ENCODE measurements around the gene CIT.

CIT gene

GRCh38 chr12:119693511-119693910 is 183.6 kb downstream of the CIT start:
- H2AFZ ChIP-seq (ENCODE audit: low read length) = no peak overlapping the region
- H3F3A ChIP-seq (ENCODE audit: low read depth) = no peaks in the 10 kb centered on the region
- no peak overlapping the region for H3K4me3 ChIP-seq (ENCODE audit: low read length, poor library complexity, severe bottlenecking)
- no peaks in the 10 kb centered on the region for H4K20me1 ChIP-seq (ENCODE audit: insufficient read depth, low read length, poor library complexity, severe bottlenecking)
- H3K9ac ChIP-seq (ENCODE audit: low read depth, low read length, poor library complexity, severe bottlenecking) = no peak overlapping the region
- H3K9me2 ChIP-seq (replicated peaks; ENCODE audit: low read depth, low read length) = no peaks in the 10 kb centered on the region
- H3K79me2 ChIP-seq (ENCODE audit: insufficient read depth, low read length) = no peaks in the 10 kb centered on the region
- H3K36me3 ChIP-seq (ENCODE audit: insufficient read depth, low read length) = peaks cover 60% of the 10 kb centered on the region; the same call in 1 of the 2 replicates
- no peaks in the 10 kb centered on the region for H3K27me3 ChIP-seq (ENCODE audit: insufficient read depth, low read length, poor library complexity, severe bottlenecking)
- H3K4me1 ChIP-seq (ENCODE audit: insufficient read depth, low read length, poor library complexity, severe bottlenecking) = peaks cover 6% of the 10 kb centered on the region
- H3K9me3 ChIP-seq (ENCODE audit: insufficient read depth, low read depth, low read length) = no peaks in the 10 kb centered on the region
- TF ChIP-seq EZH2phosphoT487 (IDR thresholded peaks at IDR 0.05; ENCODE audit: borderline replicate concordance) (no peak), CTCF (conservative IDR thresholded peaks at IDR 0.05; ENCODE audit: low read length) (no peak)
- no peak overlapping the region for H3K4me2 ChIP-seq (ENCODE audit: low read depth, low read length, poor library complexity, severe bottlenecking)

GRCh38 chr12:119692997-119693396 is 184.1 kb downstream of the CIT start:
- Histone ChIP-seq H3K9me3 (ENCODE audit: insufficient read depth, low read depth, low read length) (no peaks in the 10 kb centered on the region), H3K9me2 (replicated peaks; ENCODE audit: low read depth, low read length) (no peaks in the 10 kb centered on the region), H3K79me2 (ENCODE audit: insufficient read depth, low read length) (no peaks in the 10 kb centered on the region), H3K4me1 (ENCODE audit: insufficient read depth, low read length, poor library complexity, severe bottlenecking) (peaks cover 6% of the 10 kb centered on the region), H3K4me3 (ENCODE audit: low read length, poor library complexity, severe bottlenecking) (no peak overlapping the region), H3K27me3 (ENCODE audit: insufficient read depth, low read length, poor library complexity, severe bottlenecking) (no peaks in the 10 kb centered on the region), H3K36me3 (ENCODE audit: insufficient read depth, low read length) (peaks cover 64% of the 10 kb centered on the region; the same call in 1 of the 2 replicates), H3F3A (ENCODE audit: low read depth) (no peaks in the 10 kb centered on the region), H3K9ac (ENCODE audit: low read depth, low read length, poor library complexity, severe bottlenecking) (no peak overlapping the region), H2AFZ (ENCODE audit: low read length) (no peak overlapping the region), H3K4me2 (ENCODE audit: low read depth, low read length, poor library complexity, severe bottlenecking) (no peak overlapping the region), H4K20me1 (ENCODE audit: insufficient read depth, low read length, poor library complexity, severe bottlenecking) (no peaks in the 10 kb centered on the region)
- TF ChIP-seq CTCF (conservative IDR thresholded peaks at IDR 0.05; ENCODE audit: low read length) = no peak
- TF ChIP-seq EZH2phosphoT487 (IDR thresholded peaks at IDR 0.05; ENCODE audit: borderline replicate concordance) = no peak

- no peaks in the 10 kb centered on the region for H3F3A ChIP-seq (ENCODE audit: low read depth)
- no peaks in the 10 kb centered on the region for H3K9me2 ChIP-seq (replicated peaks; ENCODE audit: low read depth, low read length)
- H4K20me1 ChIP-seq (ENCODE audit: insufficient read depth, low read length, poor library complexity, severe bottlenecking) = no peaks in the 10 kb centered on the region
- no peak for TF ChIP-seq CTCF (conservative IDR thresholded peaks at IDR 0.05; ENCODE audit: low read length)
- no peak for TF ChIP-seq EZH2phosphoT487 (IDR thresholded peaks at IDR 0.05; ENCODE audit: borderline replicate concordance)
- no peak overlapping the region for H3K9ac ChIP-seq (ENCODE audit: low read depth, low read length, poor library complexity, severe bottlenecking)
- peaks cover 64% of the 10 kb centered on the region; the same call in 1 of the 2 replicates for H3K36me3 ChIP-seq (ENCODE audit: insufficient read depth, low read length)
- H3K4me2 ChIP-seq (ENCODE audit: low read depth, low read length, poor library complexity, severe bottlenecking) = no peak overlapping the region
- no peaks in the 10 kb centered on the region for H3K9me3 ChIP-seq (ENCODE audit: insufficient read depth, low read depth, low read length)
- H3K4me3 ChIP-seq (ENCODE audit: low read length, poor library complexity, severe bottlenecking) = no peak overlapping the region
- no peak overlapping the region for H2AFZ ChIP-seq (ENCODE audit: low read length)
- no peaks in the 10 kb centered on the region for H3K79me2 ChIP-seq (ENCODE audit: insufficient read depth, low read length)
- no peaks in the 10 kb centered on the region for H3K27me3 ChIP-seq (ENCODE audit: insufficient read depth, low read length, poor library complexity, severe bottlenecking)
- peaks cover 6% of the 10 kb centered on the region for H3K4me1 ChIP-seq (ENCODE audit: insufficient read depth, low read length, poor library complexity, severe bottlenecking)
Measured at GRCh38 chr12:119692410-119692809, 184.7 kb downstream of the CIT start.
